MM.1S (cell line): ENCODE data around the gene HP.

Experiments
- CTCF ChIP-seq: fragments of 300-600 bp; sonication (generic); IDR thresholded peaks from 2 replicates; pipeline ENCODE4 v1.5.1; 2016; ENCODE audit warnings: antibody characterized with exemption, low read length, mixed read lengths
- EZH2 ChIP-seq: fragments of 300-600 bp; sonication (generic); optimal IDR thresholded peaks from 2 replicates; pipeline ENCODE3; 2017; ENCODE audit warnings: low read depth, mild to moderate bottlenecking, antibody characterized with exemption, low read length, mixed read lengths

DNA sequence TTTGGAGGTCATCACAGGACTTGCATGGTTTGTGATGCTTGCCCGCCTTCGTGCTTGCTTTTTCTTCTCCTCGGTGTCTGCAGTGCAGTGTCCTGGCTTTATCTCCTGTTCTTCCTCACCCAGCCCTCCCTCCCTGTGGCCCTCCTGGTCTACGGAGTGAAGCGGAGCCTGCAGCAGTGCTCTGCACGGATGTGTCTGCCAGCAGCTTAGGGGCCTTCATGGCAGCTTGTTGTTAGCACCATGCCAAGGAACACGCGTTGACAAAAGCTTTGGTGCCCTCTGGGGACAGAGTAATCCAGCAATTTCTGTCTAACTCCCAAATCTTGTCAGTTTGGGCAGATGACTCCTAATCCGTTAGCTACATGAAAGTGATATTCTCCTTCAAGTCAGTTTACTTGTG is 35.8 kb upstream of the HP start:
- no peak for TF ChIP-seq EZH2
- TF ChIP-seq CTCF, result no peak
